HEK293 (cell line): Measurements from ENCODE around the gene ACAP2.

Experiments used
- CTCF ChIA-PET: fragments of 350-600 bp; formaldehyde crosslinking; extraction: SDS; loops from one replicate; lab custom pipeline; 2021; ENCODE audit warnings: antibody characterized with exemption; lab: Yijun Ruan, JAX
- POLR2A ChIA-PET: fragments of 300-600 bp; formaldehyde crosslinking; extraction: SDS; loops from one replicate; lab custom pipeline; 2020; ENCODE audit warnings: antibody characterized with exemption, inconsistent platforms; lab: Yijun Ruan, JAX
- H3K27ac ChIP-seq: fragments of 200-500 bp; sonication (Bioruptor generic); 2 replicates; pipeline ENCODE4 v1.5.1; 2014; ENCODE audit warnings: low read depth, low read length, control low read depth, inconsistent platforms; ENCODE audit errors: extremely low read depth
- H3K36me3 ChIP-seq, 2 experiments: fragments of 200-500 bp in 1 of 2; sonication (Bioruptor generic) in 1 of 2; 1 replicate in 1 of 2; 2 replicates in 1 of 2; pipeline ENCODE4 v1.5.1; 2014 to 2017; ENCODE audit warnings: inconsistent platforms in 2 of 2, low read length in 2 of 2; ENCODE audit not compliant: control insufficient read depth in 2 of 2, insufficient read depth in 1 of 2
- H3K4me1 ChIP-seq: fragments of 200-500 bp; sonication (Bioruptor generic); 2 replicates; pipeline ENCODE4 v1.5.1; 2014; ENCODE audit warnings: mild to moderate bottlenecking, low read length, inconsistent platforms; ENCODE audit not compliant: control insufficient read depth, insufficient read depth
- H3K4me3 ChIP-seq: 2 replicates; pipeline ENCODE4 v1.5.1; 2011; ENCODE audit warnings: low read depth, mild to moderate bottlenecking, control low read depth, low read length, moderate library complexity
- H3K9me3 ChIP-seq: fragments of 200-500 bp; sonication (Bioruptor generic); 2 replicates; pipeline ENCODE4 v1.5.1; 2014; ENCODE audit warnings: low read depth, low read length, inconsistent platforms; ENCODE audit not compliant: control insufficient read depth, insufficient read depth
- HOXA7 ChIP-seq: sonication (generic); formaldehyde crosslinking; IDR thresholded peaks from 2 replicates; pipeline ENCODE4 v1.8.1; 2022; ENCODE audit warnings: missing genetic modification reagents, borderline replicate concordance
- HOXC10 ChIP-seq: sonication (generic); formaldehyde crosslinking; IDR thresholded peaks from 2 replicates; pipeline ENCODE4 v1.8.1; 2023; ENCODE audit warnings: mild to moderate bottlenecking, missing genetic modification reagents
- KLF10 ChIP-seq: fragments of 450-650 bp; IDR thresholded peaks from 2 replicates; pipeline ENCODE4 v1.5.1; 2018; ENCODE audit warnings: missing biosample characterization, mild to moderate bottlenecking, missing genetic modification characterization
- KLF8 ChIP-seq: fragments of 450-650 bp; formaldehyde crosslinking; IDR thresholded peaks from 2 replicates; pipeline ENCODE4 v1.5.1; 2016; ENCODE audit warnings: missing biosample characterization, missing genetic modification characterization
- SCRT2 ChIP-seq: fragments of 450-650 bp; formaldehyde crosslinking; IDR thresholded peaks from 2 replicates; pipeline ENCODE4 v1.5.1; 2016; ENCODE audit warnings: missing biosample characterization, missing genetic modification characterization
- TCF7L2 ChIP-seq: IDR thresholded peaks from 2 replicates; pipeline ENCODE4 v1.6.1; 2011; ENCODE audit warnings: low read depth, mild to moderate bottlenecking, inconsistent platforms, low read length, moderate library complexity, borderline replicate concordance
- WT1 ChIP-seq: fragments of 450-650 bp; formaldehyde crosslinking; IDR thresholded peaks from 2 replicates; pipeline ENCODE4 v1.5.1; 2016; ENCODE audit warnings: missing biosample characterization, missing genetic modification characterization
- ZBTB1 ChIP-seq: fragments of 450-650 bp; formaldehyde crosslinking; IDR thresholded peaks from 2 replicates; pipeline ENCODE4 v1.5.1; 2016; ENCODE audit warnings: missing biosample characterization, missing genetic modification characterization
- ZBTB21 ChIP-seq: fragments of 450-650 bp; formaldehyde crosslinking; IDR thresholded peaks from 2 replicates; pipeline ENCODE4 v1.5.1; 2017; ENCODE audit warnings: missing biosample characterization, missing genetic modification characterization
- ZBTB7A ChIP-seq: fragments of 450-650 bp; formaldehyde crosslinking; IDR thresholded peaks from 2 replicates; pipeline ENCODE4 v1.5.1; 2016; ENCODE audit warnings: low read depth, missing biosample characterization, missing genetic modification characterization
- ZFP69B ChIP-seq: fragments of 450-650 bp; formaldehyde crosslinking; IDR thresholded peaks from 2 replicates; pipeline ENCODE4 v1.5.1; 2016; ENCODE audit warnings: missing biosample characterization, missing genetic modification characterization
- ZNF10 ChIP-seq: fragments of 450-650 bp; formaldehyde crosslinking; IDR thresholded peaks from 2 replicates; pipeline ENCODE4 v1.5.1; 2017; ENCODE audit warnings: missing biosample characterization, missing genetic modification characterization
- ZNF112 ChIP-seq: fragments of 450-650 bp; formaldehyde crosslinking; IDR thresholded peaks from 2 replicates; pipeline ENCODE4 v1.5.0; 2017; ENCODE audit warnings: missing biosample characterization, missing genetic modification characterization
- ZNF121 ChIP-seq: fragments of 450-650 bp; formaldehyde crosslinking; IDR thresholded peaks from 2 replicates; pipeline ENCODE4 v1.5.1; 2016; ENCODE audit warnings: missing biosample characterization, missing genetic modification characterization
- ZNF148 ChIP-seq: fragments of 450-650 bp; formaldehyde crosslinking; IDR thresholded peaks from 2 replicates; pipeline ENCODE4 v1.5.0; 2017; ENCODE audit warnings: missing biosample characterization, missing genetic modification characterization, borderline replicate concordance
- ZNF16 ChIP-seq: fragments of 450-650 bp; formaldehyde crosslinking; IDR thresholded peaks from 2 replicates; pipeline ENCODE4 v1.5.1; 2016; ENCODE audit warnings: low read depth, missing biosample characterization, missing genetic modification characterization
- ZNF175 ChIP-seq: fragments of 450-650 bp; formaldehyde crosslinking; IDR thresholded peaks from 2 replicates; pipeline ENCODE4 v1.5.1; 2016; ENCODE audit warnings: missing biosample characterization, missing genetic modification characterization
- ZNF2 ChIP-seq: fragments of 450-650 bp; formaldehyde crosslinking; IDR thresholded peaks from 2 replicates; pipeline ENCODE4 v1.5.1; 2016; ENCODE audit warnings: missing biosample characterization, missing genetic modification characterization
- ZNF302 ChIP-seq: fragments of 450-650 bp; formaldehyde crosslinking; IDR thresholded peaks from 2 replicates; pipeline ENCODE4 v1.5.1; 2016; ENCODE audit warnings: missing biosample characterization, missing genetic modification characterization, low read depth
- ZNF324 ChIP-seq: fragments of 450-650 bp; formaldehyde crosslinking; IDR thresholded peaks from 2 replicates; pipeline ENCODE4 v1.5.1; 2016; ENCODE audit warnings: missing biosample characterization, missing genetic modification characterization
- ZNF354C ChIP-seq: fragments of 450-650 bp; formaldehyde crosslinking; IDR thresholded peaks from 2 replicates; pipeline ENCODE4 v1.5.1; 2016; ENCODE audit warnings: missing biosample characterization, missing genetic modification characterization, low read depth, borderline replicate concordance
- ZNF37A ChIP-seq: fragments of 450-650 bp; IDR thresholded peaks from 2 replicates; pipeline ENCODE4 v1.5.1; 2018; ENCODE audit warnings: missing biosample characterization, missing genetic modification characterization
- ZNF423 ChIP-seq: fragments of 450-650 bp; formaldehyde crosslinking; IDR thresholded peaks from 2 replicates; pipeline ENCODE4 v1.5.1; 2016; ENCODE audit warnings: missing biosample characterization, missing genetic modification characterization
- ZNF529 ChIP-seq: fragments of 450-650 bp; formaldehyde crosslinking; IDR thresholded peaks from 2 replicates; pipeline ENCODE4 v1.5.1; 2017; ENCODE audit warnings: missing genetic modification characterization, missing biosample characterization; ENCODE audit not compliant: insufficient replicate concordance
- ZNF555 ChIP-seq: fragments of 450-650 bp; formaldehyde crosslinking; conservative IDR thresholded peaks from 2 replicates; pipeline ENCODE4 v1.5.1; 2017; ENCODE audit warnings: missing biosample characterization, mild to moderate bottlenecking, missing genetic modification characterization, inconsistent platforms
- ZNF561 ChIP-seq: fragments of 450-650 bp; IDR thresholded peaks from 2 replicates; pipeline ENCODE4 v1.5.1; 2018; ENCODE audit warnings: missing biosample characterization, missing genetic modification characterization, borderline replicate concordance
- ZNF624 ChIP-seq: fragments of 450-650 bp; formaldehyde crosslinking; IDR thresholded peaks from 2 replicates; pipeline ENCODE4 v1.5.1; 2017; ENCODE audit warnings: missing biosample characterization, missing genetic modification characterization
- ZNF645 ChIP-seq: fragments of 450-650 bp; formaldehyde crosslinking; IDR thresholded peaks from 2 replicates; pipeline ENCODE4; 2016; ENCODE audit warnings: missing biosample characterization, missing genetic modification characterization
- ZNF654 ChIP-seq: fragments of 450-650 bp; formaldehyde crosslinking; IDR thresholded peaks from 2 replicates; pipeline ENCODE4 v1.5.1; 2016; ENCODE audit warnings: low read depth, missing biosample characterization, missing genetic modification characterization
- ZNF776 ChIP-seq: fragments of 450-650 bp; formaldehyde crosslinking; IDR thresholded peaks from 2 replicates; pipeline ENCODE4 v1.5.0; 2017; ENCODE audit warnings: missing biosample characterization, missing genetic modification characterization, borderline replicate concordance
- TF ChIP-seq, protein P1 (sequence below): fragments of 450-650 bp; formaldehyde crosslinking; IDR thresholded peaks from 2 replicates; pipeline ENCODE4 v1.5.1; 2017; ENCODE audit warnings: missing biosample characterization, missing genetic modification characterization
- TF ChIP-seq, protein P2 (sequence below): fragments of 450-650 bp; formaldehyde crosslinking; IDR thresholded peaks from 2 replicates; pipeline ENCODE4 v1.5.1; 2016; ENCODE audit warnings: missing biosample characterization, missing genetic modification characterization

Gene ACAP2

GRCh38 chr3:195236801-195237570 lies 205.8 kb downstream of the ACAP2 start:
- H3K4me1 ChIP-seq: no peaks in the 10 kb centered on the region
- H3K27ac ChIP-seq: no peak overlapping the region
- H3K36me3 ChIP-seq: peaks cover 0 to 8% of the 10 kb centered on the region in 2 experiments; a peak in 1 of 3 replicates
- ChIA-PET CTCF (no interaction called here), POLR2A (no interaction called here)
- no peaks in the 10 kb centered on the region for H3K9me3 ChIP-seq
- H3K4me3 ChIP-seq: no peak overlapping the region
- TF ChIP-seq ZFP69B (no peak), ZNF561 (tag by site-specific recombination) (no peak), ZNF529 (tag by site-specific recombination) (no peak), ZNF37A (no peak), ZBTB21 (tag by site-specific recombination) (no peak), ZNF624 (no peak), ZNF423 (no peak), ZNF121 (tag by site-specific recombination) (no peak), SCRT2 (tag by site-specific recombination) (no peak), KLF10 (no peak), ZNF112 (tag by site-specific recombination) (no peak), ZBTB7A (tag by site-specific recombination) (no peak), ZNF2 (no peak), HOXC10 (CRISPR knock-in tag) (no peak), ZNF16 (tag by site-specific recombination) (no peak), ZNF654 (no peak), KLF8 (tag by site-specific recombination) (no peak), ZNF10 (tag by site-specific recombination) (no peak)
- TF ChIP-seq, protein P1, sequence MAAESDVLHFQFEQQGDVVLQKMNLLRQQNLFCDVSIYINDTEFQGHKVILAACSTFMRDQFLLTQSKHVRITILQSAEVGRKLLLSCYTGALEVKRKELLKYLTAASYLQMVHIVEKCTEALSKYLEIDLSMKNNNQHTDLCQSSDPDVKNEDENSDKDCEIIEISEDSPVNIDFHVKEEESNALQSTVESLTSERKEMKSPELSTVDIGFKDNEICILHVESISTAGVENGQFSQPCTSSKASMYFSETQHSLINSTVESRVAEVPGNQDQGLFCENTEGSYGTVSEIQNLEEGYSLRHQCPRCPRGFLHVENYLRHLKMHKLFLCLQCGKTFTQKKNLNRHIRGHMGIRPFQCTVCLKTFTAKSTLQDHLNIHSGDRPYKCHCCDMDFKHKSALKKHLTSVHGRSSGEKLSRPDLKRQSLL (tag by site-specific recombination): no peak

DNA sequence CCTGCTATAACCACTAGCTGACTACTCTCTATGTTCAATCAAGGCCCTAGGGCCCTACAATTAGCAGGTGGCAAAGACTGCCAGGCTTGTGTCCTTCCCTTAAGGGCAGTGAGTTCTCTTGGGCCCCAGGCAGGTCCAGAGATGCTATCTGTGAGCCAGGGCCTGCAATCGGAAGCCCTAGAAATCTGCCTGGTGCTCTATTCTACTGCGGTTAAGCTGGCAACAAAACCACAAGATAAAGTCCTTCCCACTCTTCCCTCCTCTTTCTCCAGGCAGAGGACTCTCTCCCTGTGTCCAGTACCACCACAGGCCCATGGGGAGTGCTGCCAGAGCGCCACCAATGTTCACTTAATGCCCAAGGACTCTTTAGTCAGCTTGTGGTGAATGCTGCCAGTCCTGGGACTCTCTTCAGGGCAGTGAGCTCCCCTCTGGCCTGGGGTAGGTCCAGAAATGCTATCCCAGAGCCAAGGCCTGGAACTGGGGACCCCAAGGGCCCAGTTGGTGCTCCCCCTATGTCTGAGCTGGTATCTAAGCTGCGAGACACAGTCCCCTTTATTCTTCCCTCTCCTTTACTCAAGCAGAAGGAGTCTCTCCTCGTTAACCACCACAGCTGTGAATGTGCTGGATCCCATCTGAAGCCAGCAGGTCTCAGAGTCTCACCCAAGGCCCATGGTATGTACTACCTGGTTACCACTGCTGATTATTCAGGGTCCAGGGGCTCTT lies 206.6 kb downstream of the ACAP2 start:
- Histone ChIP-seq H3K9me3 (no peaks in the 10 kb centered on the region), H3K27ac (no peak overlapping the region), H3K36me3 (peaks cover 0 to 8% of the 10 kb centered on the region in 2 experiments; a peak in 1 of 3 replicates), H3K4me3 (no peak overlapping the region), H3K4me1 (no peaks in the 10 kb centered on the region)
- ChIA-PET CTCF (no interaction called here), POLR2A (no interaction called here)
- TF ChIP-seq ZNF302 (tag by site-specific recombination): no peak
- no peak for TF ChIP-seq ZBTB1 (tag by site-specific recombination)
- TF ChIP-seq ZNF324 (tag by site-specific recombination): no peak
- TF ChIP-seq ZNF776 (tag by site-specific recombination): no peak
- no peak for TF ChIP-seq ZNF148
- TF ChIP-seq ZNF354C: no peak
- no peak for TF ChIP-seq ZNF645 (tag by site-specific recombination)
- no peak for TF ChIP-seq ZNF555 (tag by site-specific recombination)
- no peak for TF ChIP-seq TCF7L2
- no peak for TF ChIP-seq WT1 (tag by site-specific recombination)
- no peak for TF ChIP-seq ZNF175 (tag by site-specific recombination)
- TF ChIP-seq, protein P2, sequence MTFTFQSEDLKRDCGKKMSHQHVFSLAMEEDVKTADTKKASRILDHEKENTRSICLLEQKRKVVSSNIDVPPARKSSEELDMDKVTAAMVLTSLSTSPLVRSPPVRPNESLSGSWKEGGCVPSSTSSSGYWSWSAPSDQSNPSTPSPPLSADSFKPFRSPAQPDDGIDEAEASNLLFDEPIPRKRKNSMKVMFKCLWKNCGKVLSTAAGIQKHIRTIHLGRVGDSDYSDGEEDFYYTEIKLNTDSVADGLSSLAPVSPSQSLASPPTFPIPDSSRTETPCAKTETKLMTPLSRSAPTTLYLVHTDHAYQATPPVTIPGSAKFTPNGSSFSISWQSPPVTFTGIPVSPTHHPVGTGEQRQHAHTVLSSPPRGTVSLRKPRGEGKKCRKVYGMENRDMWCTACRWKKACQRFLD (tag by site-specific recombination): no peak
- no peak for TF ChIP-seq HOXA7
